Inferior parietal cortex (tissue), 1 donor: ENCODE data around the gene COMT.
A peak's percentile ranks its signal among the peaks of the same experiment; 100 is the strongest.

Experiments
- DNase-seq: peaks from one replicate; pipeline ENCODE4 v3.0.0-alpha.2; 2016; ENCODE audit errors: extremely low spot score

The COMT gene

GRCh38 chr22:19969141-19969928 lies 27.8 kb downstream of the COMT start:
- no peak for DNase-seq

- DNase-seq, result no peak
These were observed 28.5 kb downstream of the COMT start for GRCh38 chr22:19970031-19970478.

GRCh38 chr22:19970479-19971275 lies 29.1 kb downstream of the COMT start:
- peak; percentile 75 for DNase-seq

GRCh38 chr22:19971276-19972124 lies 29.9 kb downstream of the COMT start:
- no peak for DNase-seq

- no peak for DNase-seq
These were observed 30.7 kb downstream of the COMT start for GRCh38 chr22:19972251-19972650.

GRCh38 chr22:19972652-19973550 lies 31.3 kb downstream of the COMT start:
- no peak for DNase-seq

- no peak for DNase-seq
These were observed 32.1 kb downstream of the COMT start for GRCh38 chr22:19973551-19974267.

- peak; percentile 30 for DNase-seq
These were observed 32.8 kb downstream of the COMT start for GRCh38 chr22:19974268-19974861.

GRCh38 chr22:19974935-19975706 lies 33.5 kb downstream of the COMT start:
- no peak for DNase-seq

GRCh38 chr22:19975707-19976035 lies 34.1 kb downstream of the COMT start:
- DNase-seq, result no peak

GRCh38 chr22:19976671-19977070 lies 35.1 kb downstream of the COMT start:
- no peak for DNase-seq

GRCh38 chr22:19977296-19978243 lies 36.0 kb downstream of the COMT start:
- no peak for DNase-seq

GRCh38 chr22:19978748-19979147 lies 37.2 kb downstream of the COMT start:
- DNase-seq, result no peak

- no peak for DNase-seq
These were observed 38.3 kb downstream of the COMT start for GRCh38 chr22:19979712-19980493.

- DNase-seq, result no peak
These were observed 39.2 kb downstream of the COMT start for GRCh38 chr22:19980766-19981165.

GRCh38 chr22:19981171-19981960 lies 39.8 kb downstream of the COMT start:
- no peak for DNase-seq
